ENCODE results near the gene OR1S1.

The OR1S1 gene

DNA sequence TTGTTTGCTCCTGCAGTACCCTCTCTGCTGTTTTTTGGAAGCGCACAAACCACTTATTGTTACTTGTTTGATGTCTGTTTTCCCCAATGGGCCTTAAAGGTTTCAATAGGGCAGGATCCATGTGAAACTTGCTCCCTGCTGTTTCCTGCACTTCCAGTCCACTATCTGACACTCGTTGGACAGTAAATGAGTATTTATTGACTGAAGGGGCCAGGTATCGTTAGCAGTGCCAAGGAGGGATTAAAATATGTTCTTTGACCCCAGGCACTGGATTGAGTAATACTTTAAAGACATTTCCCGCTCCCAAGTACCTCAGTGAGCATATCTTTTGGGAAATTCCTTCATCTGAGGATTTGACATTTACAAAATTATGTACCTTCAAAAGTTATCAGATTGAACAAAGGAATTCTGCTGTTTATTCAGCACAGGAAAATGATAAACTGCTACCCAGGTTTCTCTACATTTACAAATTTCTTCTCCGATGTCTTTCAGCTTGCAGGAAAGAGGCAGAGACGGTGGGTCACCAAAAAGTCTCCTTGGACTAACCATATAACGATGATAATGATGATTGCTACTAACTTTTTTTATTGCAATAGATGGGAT lies 46.9 kb upstream of the OR1S1 start:
- H3K4me1 ChIP-seq (ENCODE audit: control insufficient read depth, insufficient read depth, low read length): no peaks in the 10 kb centered on the region
- H3K4me3 ChIP-seq (ENCODE audit: low read depth, low read length): no peak overlapping the region
- TF ChIP-seq HOXD13 (CRISPR knock-in tag; IDR thresholded peaks at IDR 0.05; ENCODE audit: borderline replicate concordance) (no peak), ZNF133 (tag by site-specific recombination; IDR thresholded peaks at IDR 0.05) (no peak), GLIS1 (tag by site-specific recombination; IDR thresholded peaks at IDR 0.05) (no peak), ZNF10 (tag by site-specific recombination; IDR thresholded peaks at IDR 0.05) (no peak), YY2 (tag by site-specific recombination; IDR thresholded peaks at IDR 0.05) (no peak), ZBTB8A (tag by site-specific recombination; IDR thresholded peaks at IDR 0.05) (no peak), IKZF3 (tag by site-specific recombination; IDR thresholded peaks at IDR 0.05) (no peak), ZBTB7A (tag by site-specific recombination; IDR thresholded peaks at IDR 0.05; ENCODE audit: low read depth) (no peak), ZNF670 (tag by site-specific recombination; IDR thresholded peaks at IDR 0.05; ENCODE audit: low read depth) (no peak), ZFP37 (tag by site-specific recombination; IDR thresholded peaks at IDR 0.05) (no peak), ZNF223 (tag by site-specific recombination; IDR thresholded peaks at IDR 0.05) (no peak)
- no peaks in the 10 kb centered on the region for H3K36me3 ChIP-seq (ENCODE audit: control insufficient read depth in 2 of 2, insufficient read depth in 1 of 2, low read length in 2 of 2)
- ChIA-PET POLR2A (no interaction called here), CTCF (no interaction called here)
- H3K9me3 ChIP-seq (ENCODE audit: control insufficient read depth, insufficient read depth, low read depth, low read length): no peaks in the 10 kb centered on the region
- no peak overlapping the region for H3K27ac ChIP-seq (ENCODE audit: extremely low read depth, low read depth, low read length)

DNA sequence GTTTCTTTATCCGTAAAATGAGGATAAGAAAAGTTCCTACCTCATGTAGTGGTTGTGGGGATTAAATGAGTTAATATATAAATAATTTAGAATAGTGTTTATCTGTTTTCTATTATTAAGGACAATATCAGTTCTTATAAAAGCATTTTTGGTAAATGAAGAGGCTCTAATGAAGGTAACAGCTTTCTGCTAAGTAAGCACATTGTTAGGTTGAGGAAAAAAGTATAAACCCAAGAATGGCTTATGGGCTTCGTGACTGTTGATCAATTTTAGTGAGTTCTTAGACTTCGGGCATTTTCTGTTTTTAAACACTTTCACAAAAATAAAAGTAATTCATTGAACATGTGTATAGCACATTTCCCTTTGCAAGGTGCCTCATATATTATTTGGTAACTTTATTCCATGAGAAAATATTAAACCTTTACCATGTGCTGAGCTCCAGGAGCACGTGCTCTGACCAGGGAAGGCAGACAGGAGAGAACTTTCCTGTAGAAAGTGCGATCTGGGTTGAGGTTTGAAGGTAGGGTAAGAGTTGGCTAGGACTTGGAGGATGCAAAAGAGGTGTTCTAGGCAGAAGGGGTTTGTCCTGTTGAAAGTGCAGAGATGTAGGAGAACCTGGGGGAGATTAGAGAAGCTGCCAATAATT lies 35.0 kb upstream of the OR1S1 start:
- CTCF ChIA-PET: interaction anchor here (0.7 kb wide), 1 partner anchor 18 kb away, joined by 3 read pairs; no protein-coding TSS in a partner anchor
- H3K4me1 ChIP-seq (ENCODE audit: control insufficient read depth, insufficient read depth, low read length): no peaks in the 10 kb centered on the region
- no peaks in the 10 kb centered on the region for H3K9me3 ChIP-seq (ENCODE audit: control insufficient read depth, insufficient read depth, low read depth, low read length)
- H3K36me3 ChIP-seq (ENCODE audit: control insufficient read depth in 2 of 2, insufficient read depth in 1 of 2, low read length in 2 of 2): no peaks in the 10 kb centered on the region
- H3K27ac ChIP-seq (ENCODE audit: extremely low read depth, low read depth, low read length): no peak overlapping the region
- TF ChIP-seq ZNF701 (tag by site-specific recombination; IDR thresholded peaks at IDR 0.05) (no peak), ZNF24 (tag by site-specific recombination; IDR thresholded peaks at IDR 0.05) (no peak), ZNF596 (tag by site-specific recombination; IDR thresholded peaks at IDR 0.05) (no peak), KLF8 (tag by site-specific recombination; IDR thresholded peaks at IDR 0.05) (no peak), FEZF1 (tag by site-specific recombination; IDR thresholded peaks at IDR 0.05) (no peak), ZNF777 (tag by site-specific recombination; IDR thresholded peaks at IDR 0.05; ENCODE audit: borderline replicate concordance) (no peak), ZNF830 (tag by site-specific recombination; IDR thresholded peaks at IDR 0.05; ENCODE audit: low read depth) (no peak), SP2 (tag by site-specific recombination; IDR thresholded peaks at IDR 0.05) (no peak), ZSCAN23 (tag by site-specific recombination; IDR thresholded peaks at IDR 0.05) (no peak), ZNF112 (tag by site-specific recombination; IDR thresholded peaks at IDR 0.05) (no peak), ZNF132 (tag by site-specific recombination; IDR thresholded peaks at IDR 0.05; ENCODE audit: borderline replicate concordance) (no peak), ZNF184 (tag by site-specific recombination; IDR thresholded peaks at IDR 0.05) (no peak), ZNF114 (tag by site-specific recombination; IDR thresholded peaks at IDR 0.05) (no peak)
- TF ChIP-seq, protein P1, sequence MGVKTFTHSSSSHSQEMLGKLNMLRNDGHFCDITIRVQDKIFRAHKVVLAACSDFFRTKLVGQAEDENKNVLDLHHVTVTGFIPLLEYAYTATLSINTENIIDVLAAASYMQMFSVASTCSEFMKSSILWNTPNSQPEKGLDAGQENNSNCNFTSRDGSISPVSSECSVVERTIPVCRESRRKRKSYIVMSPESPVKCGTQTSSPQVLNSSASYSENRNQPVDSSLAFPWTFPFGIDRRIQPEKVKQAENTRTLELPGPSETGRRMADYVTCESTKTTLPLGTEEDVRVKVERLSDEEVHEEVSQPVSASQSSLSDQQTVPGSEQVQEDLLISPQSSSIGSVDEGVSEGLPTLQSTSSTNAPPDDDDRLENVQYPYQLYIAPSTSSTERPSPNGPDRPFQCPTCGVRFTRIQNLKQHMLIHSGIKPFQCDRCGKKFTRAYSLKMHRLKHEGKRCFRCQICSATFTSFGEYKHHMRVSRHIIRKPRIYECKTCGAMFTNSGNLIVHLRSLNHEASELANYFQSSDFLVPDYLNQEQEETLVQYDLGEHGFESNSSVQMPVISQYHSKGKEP (tag by site-specific recombination; IDR thresholded peaks at IDR 0.05): no peak
- TF ChIP-seq, protein P2, sequence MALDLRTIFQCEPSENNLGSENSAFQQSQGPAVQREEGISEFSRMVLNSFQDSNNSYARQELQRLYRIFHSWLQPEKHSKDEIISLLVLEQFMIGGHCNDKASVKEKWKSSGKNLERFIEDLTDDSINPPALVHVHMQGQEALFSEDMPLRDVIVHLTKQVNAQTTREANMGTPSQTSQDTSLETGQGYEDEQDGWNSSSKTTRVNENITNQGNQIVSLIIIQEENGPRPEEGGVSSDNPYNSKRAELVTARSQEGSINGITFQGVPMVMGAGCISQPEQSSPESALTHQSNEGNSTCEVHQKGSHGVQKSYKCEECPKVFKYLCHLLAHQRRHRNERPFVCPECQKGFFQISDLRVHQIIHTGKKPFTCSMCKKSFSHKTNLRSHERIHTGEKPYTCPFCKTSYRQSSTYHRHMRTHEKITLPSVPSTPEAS (tag by site-specific recombination; IDR thresholded peaks at IDR 0.05): no peak
- H3K4me3 ChIP-seq (ENCODE audit: low read depth, low read length): no peak overlapping the region
- POLR2A ChIA-PET: no interaction called here

Measured in HEK293 (cell line).